ENCODE data around the gene USH1C.

The USH1C gene

DNA sequence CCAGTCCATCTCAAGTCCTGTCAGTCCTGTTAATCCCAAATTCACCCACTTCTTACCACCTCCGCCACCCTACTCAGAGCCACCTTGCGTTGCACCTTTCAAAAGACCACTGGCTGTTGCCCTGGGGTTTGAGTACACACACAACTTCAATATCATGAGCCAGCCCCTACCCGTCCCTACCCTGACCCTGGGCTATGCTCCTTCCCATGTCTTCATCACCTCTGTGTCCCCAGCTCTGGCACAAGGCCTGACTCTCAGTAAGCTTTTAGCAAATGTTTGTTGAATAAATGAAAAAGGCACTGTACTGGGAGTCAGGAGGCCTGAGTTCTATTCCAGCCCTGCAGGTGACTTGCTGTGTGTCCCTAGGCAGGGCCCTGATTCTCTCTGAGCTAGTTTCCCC, 29.3 kb upstream of the USH1C start:
- TF ChIP-seq GLIS3 (CRISPR knock-in tag; IDR thresholded peaks at IDR 0.05) (no peak), SNAI2 (CRISPR knock-in tag; IDR thresholded peaks at IDR 0.05) (no peak), CSRNP3 (CRISPR knock-in tag; IDR thresholded peaks at IDR 0.05) (no peak), TCF4 (CRISPR knock-in tag; IDR thresholded peaks at IDR 0.05; ENCODE audit: borderline replicate concordance) (no peak), OSR1 (CRISPR knock-in tag; IDR thresholded peaks at IDR 0.05) (no peak), ISL1 (CRISPR knock-in tag; IDR thresholded peaks at IDR 0.05) (no peak), PPARA (CRISPR knock-in tag; IDR thresholded peaks at IDR 0.05; ENCODE audit: borderline replicate concordance) (no peak), ZC3H10 (CRISPR knock-in tag; IDR thresholded peaks at IDR 0.05) (no peak), BACH2 (CRISPR knock-in tag; IDR thresholded peaks at IDR 0.05; ENCODE audit: borderline replicate concordance) (no peak)
- TF ChIP-seq, protein P1, sequence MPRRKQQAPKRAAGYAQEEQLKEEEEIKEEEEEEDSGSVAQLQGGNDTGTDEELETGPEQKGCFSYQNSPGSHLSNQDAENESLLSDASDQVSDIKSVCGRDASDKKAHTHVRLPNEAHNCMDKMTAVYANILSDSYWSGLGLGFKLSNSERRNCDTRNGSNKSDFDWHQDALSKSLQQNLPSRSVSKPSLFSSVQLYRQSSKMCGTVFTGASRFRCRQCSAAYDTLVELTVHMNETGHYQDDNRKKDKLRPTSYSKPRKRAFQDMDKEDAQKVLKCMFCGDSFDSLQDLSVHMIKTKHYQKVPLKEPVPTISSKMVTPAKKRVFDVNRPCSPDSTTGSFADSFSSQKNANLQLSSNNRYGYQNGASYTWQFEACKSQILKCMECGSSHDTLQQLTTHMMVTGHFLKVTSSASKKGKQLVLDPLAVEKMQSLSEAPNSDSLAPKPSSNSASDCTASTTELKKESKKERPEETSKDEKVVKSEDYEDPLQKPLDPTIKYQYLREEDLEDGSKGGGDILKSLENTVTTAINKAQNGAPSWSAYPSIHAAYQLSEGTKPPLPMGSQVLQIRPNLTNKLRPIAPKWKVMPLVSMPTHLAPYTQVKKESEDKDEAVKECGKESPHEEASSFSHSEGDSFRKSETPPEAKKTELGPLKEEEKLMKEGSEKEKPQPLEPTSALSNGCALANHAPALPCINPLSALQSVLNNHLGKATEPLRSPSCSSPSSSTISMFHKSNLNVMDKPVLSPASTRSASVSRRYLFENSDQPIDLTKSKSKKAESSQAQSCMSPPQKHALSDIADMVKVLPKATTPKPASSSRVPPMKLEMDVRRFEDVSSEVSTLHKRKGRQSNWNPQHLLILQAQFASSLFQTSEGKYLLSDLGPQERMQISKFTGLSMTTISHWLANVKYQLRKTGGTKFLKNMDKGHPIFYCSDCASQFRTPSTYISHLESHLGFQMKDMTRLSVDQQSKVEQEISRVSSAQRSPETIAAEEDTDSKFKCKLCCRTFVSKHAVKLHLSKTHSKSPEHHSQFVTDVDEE (CRISPR knock-in tag; IDR thresholded peaks at IDR 0.05), result no peak
- no peak for ATAC-seq

DNA sequence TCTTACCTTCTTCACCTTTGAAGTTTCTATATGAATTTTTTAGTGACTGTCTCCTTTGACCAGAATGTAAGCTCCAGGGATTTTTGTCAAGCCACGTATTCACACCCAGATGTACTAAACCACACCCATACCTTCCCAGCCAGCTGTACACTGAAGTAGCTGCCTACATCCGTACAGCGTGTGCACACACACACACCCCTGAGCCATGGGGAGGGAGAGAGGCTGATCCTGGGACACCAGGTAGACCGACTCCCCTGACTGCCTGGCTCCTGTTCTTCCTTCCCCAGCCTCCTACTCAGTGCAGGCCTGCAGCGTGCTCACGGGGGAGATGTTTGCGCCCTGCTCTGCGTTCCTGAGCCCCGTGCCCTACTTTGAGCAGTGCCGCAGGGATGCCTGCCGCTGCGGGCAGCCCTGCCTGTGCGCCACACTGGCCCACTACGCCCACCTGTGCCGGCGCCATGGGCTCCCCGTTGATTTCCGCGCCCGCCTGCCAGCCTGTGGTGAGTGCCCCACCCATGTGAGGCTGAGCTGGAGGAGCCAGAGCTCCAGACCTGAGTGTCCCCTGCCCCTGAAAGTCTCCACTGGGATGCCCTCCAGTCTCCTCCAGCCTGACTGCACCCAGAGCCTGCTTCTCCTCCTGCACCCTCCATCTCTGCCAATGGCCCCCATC, 28.7 kb upstream of the USH1C start:
- TF ChIP-seq RARB (CRISPR knock-in tag; IDR thresholded peaks at IDR 0.05), result no peak
- ATAC-seq, result no peak

- TF ChIP-seq, protein P2, sequence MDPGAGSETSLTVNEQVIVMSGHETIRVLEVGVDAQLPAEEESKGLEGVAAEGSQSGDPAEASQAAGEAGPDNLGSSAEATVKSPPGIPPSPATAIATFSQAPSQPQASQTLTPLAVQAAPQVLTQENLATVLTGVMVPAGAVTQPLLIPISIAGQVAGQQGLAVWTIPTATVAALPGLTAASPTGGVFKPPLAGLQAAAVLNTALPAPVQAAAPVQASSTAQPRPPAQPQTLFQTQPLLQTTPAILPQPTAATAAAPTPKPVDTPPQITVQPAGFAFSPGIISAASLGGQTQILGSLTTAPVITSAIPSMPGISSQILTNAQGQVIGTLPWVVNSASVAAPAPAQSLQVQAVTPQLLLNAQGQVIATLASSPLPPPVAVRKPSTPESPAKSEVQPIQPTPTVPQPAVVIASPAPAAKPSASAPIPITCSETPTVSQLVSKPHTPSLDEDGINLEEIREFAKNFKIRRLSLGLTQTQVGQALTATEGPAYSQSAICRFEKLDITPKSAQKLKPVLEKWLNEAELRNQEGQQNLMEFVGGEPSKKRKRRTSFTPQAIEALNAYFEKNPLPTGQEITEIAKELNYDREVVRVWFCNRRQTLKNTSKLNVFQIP (CRISPR knock-in tag; IDR thresholded peaks at IDR 0.05; ENCODE audit: borderline replicate concordance, low read depth), result no peak
- TF ChIP-seq ZNF8 (CRISPR knock-in tag; IDR thresholded peaks at IDR 0.05), result no peak
- TF ChIP-seq GLIS3 (CRISPR knock-in tag; IDR thresholded peaks at IDR 0.05), result no peak
- no peak for TF ChIP-seq RARB (CRISPR knock-in tag; IDR thresholded peaks at IDR 0.05)
- no peak for TF ChIP-seq PATZ1 (CRISPR knock-in tag; IDR thresholded peaks at IDR 0.05; ENCODE audit: borderline replicate concordance)
- no peak for TF ChIP-seq ZNF565 (CRISPR knock-in tag; conservative IDR thresholded peaks at IDR 0.05; ENCODE audit: low read depth)
- TF ChIP-seq, protein P1 (CRISPR knock-in tag; IDR thresholded peaks at IDR 0.05), result no peak
- TF ChIP-seq ZFP30 (CRISPR knock-in tag; IDR thresholded peaks at IDR 0.05), result no peak
- TF ChIP-seq BACH2 (CRISPR knock-in tag; IDR thresholded peaks at IDR 0.05; ENCODE audit: borderline replicate concordance), result no peak
- no peak for TF ChIP-seq PPARA (CRISPR knock-in tag; IDR thresholded peaks at IDR 0.05; ENCODE audit: borderline replicate concordance)
- no peak for TF ChIP-seq OSR1 (CRISPR knock-in tag; IDR thresholded peaks at IDR 0.05)
- ATAC-seq, result no peak
These were observed 28.1 kb upstream of the USH1C start for GRCh38 chr11:17572359-17572690.

All from SK-N-SH treated with all-trans-retinoic acid at 6 μM for 48 hours (cell line).